Hepatocyte (in vitro differentiated cells): ENCODE results near the gene PTPRQ. TPM values are rescaled to one million over a fixed set of nuclear protein-coding genes. Genes with fewer than 3 reads are reported as not detected.

Experiments used
- DNase-seq: peaks from one replicate; pipeline ENCODE4 v3.0.0-alpha.2; 2016; ENCODE audit warnings: low spot score
- H2AFZ ChIP-seq: fragments of 200-600 bp; sonication (generic); 2 replicates; pipeline ENCODE4 v1.6.0; 2016; ENCODE audit warnings: antibody characterized with exemption, mild to moderate bottlenecking
- H3K27ac ChIP-seq: fragments of 200-600 bp; sonication (generic); 2 replicates; pipeline ENCODE4 v1.5.1; 2016; ENCODE audit warnings: mild to moderate bottlenecking
- H3K27me3 ChIP-seq: fragments of 200-600 bp; sonication (generic); 2 replicates; pipeline ENCODE4 v1.6.1; 2016
- H3K36me3 ChIP-seq: fragments of 200-600 bp; sonication (generic); replicated peaks from 2 replicates; pipeline ENCODE4 v1.5.1; 2016; ENCODE audit warnings: low read depth; ENCODE audit not compliant: insufficient read depth
- H3K4me1 ChIP-seq: fragments of 200-600 bp; sonication (generic); 2 replicates; pipeline ENCODE4 v1.5.1; 2016; ENCODE audit warnings: mild to moderate bottlenecking, moderate library complexity; ENCODE audit not compliant: insufficient read depth
- H3K4me2 ChIP-seq: fragments of 200-600 bp; sonication (generic); 2 replicates; pipeline ENCODE4 v1.6.0; 2016
- H3K4me3 ChIP-seq: fragments of 200-600 bp; sonication (generic); 2 replicates; pipeline ENCODE4 v1.5.1; 2016; ENCODE audit warnings: mild to moderate bottlenecking
- H3K79me2 ChIP-seq: fragments of 200-600 bp; sonication (generic); 2 replicates; pipeline ENCODE4 v1.6.0; 2017; ENCODE audit warnings: mild to moderate bottlenecking
- H3K9me2 ChIP-seq: fragments of 200-600 bp; sonication (generic); replicated peaks from 2 replicates; pipeline ENCODE4 v1.6.0; 2017; ENCODE audit warnings: mild to moderate bottlenecking; ENCODE audit not compliant: insufficient read depth
- H3K9me3 ChIP-seq: fragments of 200-600 bp; sonication (generic); 2 replicates; pipeline ENCODE4 v1.5.1; 2016; ENCODE audit warnings: low read depth, mild to moderate bottlenecking
- H4K20me1 ChIP-seq: fragments of 200-600 bp; sonication (generic); 2 replicates; pipeline ENCODE4 v1.6.0; 2016; ENCODE audit warnings: mild to moderate bottlenecking; ENCODE audit not compliant: insufficient read depth, poor library complexity, severe bottlenecking
- EZH2 ChIP-seq: fragments of 200-600 bp; sonication (generic); IDR thresholded peaks from 2 replicates; pipeline ENCODE4 v1.6.1; 2016; ENCODE audit warnings: antibody characterized with exemption, mild to moderate bottlenecking, borderline replicate concordance
- EZH2phosphoT487 ChIP-seq: fragments of 200-600 bp; sonication (generic); IDR thresholded peaks from one replicate; pipeline ENCODE4 v1.6.1; 2018; ENCODE audit warnings: antibody characterized with exemption, mild to moderate bottlenecking, low read depth, moderate library complexity; ENCODE audit not compliant: unreplicated experiment, severe bottlenecking
- WGBS: methylation state at CpG from one replicate; pipeline ENCODE4 v1.1.6; 2016; ENCODE audit warnings: low lambda C conversion rate; ENCODE audit errors: missing lambda C conversion rate; 5-methylcytosine and 5-hydroxymethylcytosine counted together
- polyA plus RNA-seq: library from polyadenylated mRNA; unstranded; fragments of >200 nt; fragmentation: Nextera tagmentation; extraction: Ambion mirVana; gene quantifications from 2 replicates; pipeline ENCODE4 v1.2.1, GENCODE V29; 2016
- total RNA-seq: library from RNA; depleted of rRNA; stranded (reverse); fragments of >200 nt; gene quantifications from 2 replicates; pipeline ENCODE4 v1.2.3, GENCODE V29; 2014
- TF ChIP-seq, protein P1 (sequence below): fragments of 200-600 bp; sonication (generic); IDR thresholded peaks from 2 replicates; pipeline ENCODE4 v1.5.1; 2016; ENCODE audit warnings: antibody characterized with exemption, mild to moderate bottlenecking; ENCODE audit not compliant: poor library complexity

Gene PTPRQ
- total and polyA plus RNA-seq, 2 experiments from 2014 or later: 0.03 TPM; not detected in 1

DNA sequence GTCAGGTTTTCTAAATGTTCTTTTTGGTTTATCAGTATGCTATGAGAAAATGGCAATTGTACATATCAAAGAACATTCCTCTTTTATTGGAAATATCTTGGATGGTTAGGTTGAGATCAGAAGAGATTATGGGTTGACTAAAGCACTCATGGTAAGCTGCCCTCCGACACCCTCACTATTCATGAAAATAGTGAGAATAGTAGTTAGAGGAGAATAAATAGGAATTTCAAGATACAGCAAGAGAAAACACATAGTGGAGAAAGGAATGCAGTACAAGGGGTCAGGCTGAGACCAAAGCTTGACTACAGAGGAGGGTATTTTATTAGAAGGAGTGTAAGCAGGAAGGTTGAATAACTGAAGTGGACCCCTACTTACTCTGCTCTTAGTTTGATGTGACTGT is 112.5 kb downstream of the PTPRQ start:
- no peak overlapping the region for H3K4me3 ChIP-seq
- no peaks in the 10 kb centered on the region for H3K36me3 ChIP-seq
- H3K4me2 ChIP-seq: no peak overlapping the region
- no peaks in the 10 kb centered on the region for H3K9me2 ChIP-seq
- no peaks in the 10 kb centered on the region for H4K20me1 ChIP-seq
- H3K4me1 ChIP-seq: no peaks in the 10 kb centered on the region
- DNase-seq: no peak
- WGBS: 63% methylated on average over 1 of the region's 1 CpG
- H2AFZ ChIP-seq: no peak overlapping the region
- H3K27me3 ChIP-seq: no peaks in the 10 kb centered on the region
- no peaks in the 10 kb centered on the region for H3K79me2 ChIP-seq
- TF ChIP-seq EZH2 (no peak), EZH2phosphoT487 (no peak)
- TF ChIP-seq, protein P1, sequence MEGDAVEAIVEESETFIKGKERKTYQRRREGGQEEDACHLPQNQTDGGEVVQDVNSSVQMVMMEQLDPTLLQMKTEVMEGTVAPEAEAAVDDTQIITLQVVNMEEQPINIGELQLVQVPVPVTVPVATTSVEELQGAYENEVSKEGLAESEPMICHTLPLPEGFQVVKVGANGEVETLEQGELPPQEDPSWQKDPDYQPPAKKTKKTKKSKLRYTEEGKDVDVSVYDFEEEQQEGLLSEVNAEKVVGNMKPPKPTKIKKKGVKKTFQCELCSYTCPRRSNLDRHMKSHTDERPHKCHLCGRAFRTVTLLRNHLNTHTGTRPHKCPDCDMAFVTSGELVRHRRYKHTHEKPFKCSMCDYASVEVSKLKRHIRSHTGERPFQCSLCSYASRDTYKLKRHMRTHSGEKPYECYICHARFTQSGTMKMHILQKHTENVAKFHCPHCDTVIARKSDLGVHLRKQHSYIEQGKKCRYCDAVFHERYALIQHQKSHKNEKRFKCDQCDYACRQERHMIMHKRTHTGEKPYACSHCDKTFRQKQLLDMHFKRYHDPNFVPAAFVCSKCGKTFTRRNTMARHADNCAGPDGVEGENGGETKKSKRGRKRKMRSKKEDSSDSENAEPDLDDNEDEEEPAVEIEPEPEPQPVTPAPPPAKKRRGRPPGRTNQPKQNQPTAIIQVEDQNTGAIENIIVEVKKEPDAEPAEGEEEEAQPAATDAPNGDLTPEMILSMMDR: no peak
- H3K9me3 ChIP-seq: no peaks in the 10 kb centered on the region
- H3K27ac ChIP-seq: no peak overlapping the region

DNA sequence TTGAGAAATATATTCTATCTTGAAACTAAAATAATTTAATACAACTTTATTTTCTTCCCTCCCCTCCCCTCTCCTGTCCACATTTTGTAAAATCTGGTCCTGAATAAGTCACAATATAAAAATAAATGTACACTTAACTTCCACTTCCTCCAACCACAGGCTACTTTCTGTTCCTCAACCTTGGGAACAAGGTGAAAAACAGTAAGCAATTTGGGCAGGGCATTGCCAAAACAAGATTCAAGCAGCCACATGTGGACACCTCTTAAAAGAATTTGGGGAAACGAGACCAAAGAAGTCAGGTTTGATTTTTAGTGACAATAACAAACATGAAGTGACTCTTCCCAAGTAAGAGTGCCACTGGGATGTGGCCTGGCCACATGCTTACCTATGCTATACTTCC is 115.7 kb downstream of the PTPRQ start:
- DNase-seq: no peak
- Histone ChIP-seq H3K9me3 (no peaks in the 10 kb centered on the region), H3K9me2 (no peaks in the 10 kb centered on the region), H3K4me1 (no peaks in the 10 kb centered on the region), H3K4me2 (no peak overlapping the region), H3K27me3 (no peaks in the 10 kb centered on the region), H3K4me3 (no peak overlapping the region), H2AFZ (no peak overlapping the region), H3K79me2 (no peaks in the 10 kb centered on the region), H4K20me1 (no peaks in the 10 kb centered on the region), H3K27ac (no peak overlapping the region), H3K36me3 (no peaks in the 10 kb centered on the region)
- WGBS: 75% methylated on average over 1 of the region's 1 CpG
- TF ChIP-seq, protein P1: no peak
- no peak for TF ChIP-seq EZH2
- no peak for TF ChIP-seq EZH2phosphoT487

DNA sequence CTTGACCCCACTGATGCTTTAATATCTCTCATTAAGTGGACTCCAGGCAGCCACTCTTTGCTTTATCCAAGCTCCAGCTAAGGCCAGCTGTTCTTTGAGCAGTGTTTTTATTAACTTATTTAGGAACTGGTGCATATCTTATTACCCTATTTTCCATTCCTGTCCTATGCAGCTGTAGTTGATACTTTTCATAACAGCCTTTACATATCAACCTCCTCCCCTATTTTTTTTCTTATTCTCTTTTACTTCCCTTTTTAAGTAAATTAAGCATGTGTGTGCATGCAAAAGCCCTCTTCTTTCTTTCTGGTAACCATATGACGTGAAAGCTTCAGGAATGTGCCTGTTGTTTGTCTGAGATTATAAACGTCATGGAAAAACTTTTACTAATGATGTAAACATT is 121.2 kb downstream of the PTPRQ start:
- Histone ChIP-seq H3K27me3 (no peaks in the 10 kb centered on the region), H3K4me1 (no peaks in the 10 kb centered on the region), H3K4me2 (no peak overlapping the region), H3K9me3 (no peaks in the 10 kb centered on the region), H4K20me1 (no peaks in the 10 kb centered on the region), H3K4me3 (no peak overlapping the region), H3K9me2 (no peaks in the 10 kb centered on the region), H2AFZ (no peak overlapping the region), H3K36me3 (no peaks in the 10 kb centered on the region), H3K79me2 (no peaks in the 10 kb centered on the region), H3K27ac (peak overlapping the region; percentile 31)
- DNase-seq: peak; percentile 15
- no peak for TF ChIP-seq EZH2
- TF ChIP-seq EZH2phosphoT487: no peak
- TF ChIP-seq, protein P1: no peak
- 30% methylated on average over 2 of the region's 2 CpGs for WGBS

DNA sequence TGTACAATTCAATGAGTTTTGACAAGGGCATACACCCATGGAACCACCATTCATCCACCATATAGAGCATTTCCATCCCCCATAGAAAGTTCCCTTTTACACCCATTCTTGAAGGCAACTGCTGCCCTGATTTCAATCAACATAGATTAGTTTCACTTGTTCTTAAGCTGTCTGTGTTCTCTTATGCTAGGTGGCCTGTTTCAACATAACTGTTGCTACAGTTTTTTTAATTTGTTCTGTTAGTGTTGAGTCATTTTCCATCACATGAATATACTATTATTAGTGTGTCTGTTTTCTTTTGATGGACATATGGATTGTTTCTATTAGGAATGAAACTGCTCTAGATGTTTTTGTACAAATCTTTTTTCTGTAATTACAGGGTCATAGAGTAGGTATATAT is 123.4 kb downstream of the PTPRQ start:
- no peaks in the 10 kb centered on the region for H3K36me3 ChIP-seq
- H2AFZ ChIP-seq: no peak overlapping the region
- TF ChIP-seq, protein P1: no peak
- TF ChIP-seq EZH2 (no peak), EZH2phosphoT487 (no peak)
- no peak overlapping the region for H3K4me3 ChIP-seq
- H3K4me2 ChIP-seq: no peak overlapping the region
- no peaks in the 10 kb centered on the region for H3K27me3 ChIP-seq
- DNase-seq: peak; percentile 7
- no peaks in the 10 kb centered on the region for H3K4me1 ChIP-seq
- H3K79me2 ChIP-seq: no peaks in the 10 kb centered on the region
- no peaks in the 10 kb centered on the region for H3K9me2 ChIP-seq
- H3K27ac ChIP-seq: no peak overlapping the region
- H4K20me1 ChIP-seq: no peaks in the 10 kb centered on the region
- H3K9me3 ChIP-seq: no peaks in the 10 kb centered on the region
